Liver (tissue), 9 donors: ENCODE results near the gene TPRN. TPM values are rescaled to one million over a fixed set of nuclear protein-coding genes. Genes with fewer than 3 reads are reported as not detected.

Source experiments
- DNase-seq: peaks from one replicate; pipeline ENCODE4 v3.0.0-alpha.2; 2017; ENCODE audit warnings: low spot score
- H3K27ac ChIP-seq, 2 donors: one replicate each; pipeline ENCODE4 v1.7.0; 2013; ENCODE audit warnings: inconsistent platforms in 2 of 2, low read length in 2 of 2, control low read depth in 1 of 2, low read depth in 1 of 2, mild to moderate bottlenecking in 1 of 2
- H3K27me3 ChIP-seq, 4 donors: one replicate each; pipeline versions ENCODE4 v1.6.1 to v1.7.0; 2013; ENCODE audit warnings: low read length in 3 of 4, inconsistent platforms in 1 of 4, mild to moderate bottlenecking in 1 of 4, moderate library complexity in 1 of 4; ENCODE audit not compliant: control insufficient read depth in 4 of 4, insufficient read depth in 4 of 4
- H3K36me3 ChIP-seq, 4 donors: one replicate each; pipeline versions ENCODE4 v1.6.1 to v1.7.0; 2013; ENCODE audit warnings: low read length in 3 of 4, mild to moderate bottlenecking in 3 of 4, low read depth in 1 of 4, moderate library complexity in 1 of 4; ENCODE audit not compliant: control insufficient read depth in 4 of 4, insufficient read depth in 3 of 4
- H3K4me1 ChIP-seq, 4 donors: one replicate each; pipeline versions ENCODE4 v1.6.1 to v1.7.0; 2013; ENCODE audit warnings: low read length in 3 of 4, mild to moderate bottlenecking in 3 of 4, moderate library complexity in 1 of 4; ENCODE audit not compliant: control insufficient read depth in 4 of 4, insufficient read depth in 4 of 4
- H3K4me3 ChIP-seq, 3 donors: one replicate each; pipeline versions ENCODE4 v1.6.1 to v1.7.0; 2013; ENCODE audit warnings: low read length in 3 of 3, control low read depth in 1 of 3, low read depth in 1 of 3, mild to moderate bottlenecking in 1 of 3
- H3K9ac ChIP-seq, 2 donors: one replicate each; pipeline ENCODE4 v1.7.0; 2013; ENCODE audit warnings: low read length in 2 of 2, mild to moderate bottlenecking in 2 of 2, moderate library complexity in 2 of 2, control low read depth in 1 of 2, low read depth in 1 of 2
- H3K9me3 ChIP-seq, 4 donors: one replicate each; pipeline versions ENCODE4 v1.6.1 to v1.7.0; 2013; ENCODE audit warnings: low read length in 3 of 4; ENCODE audit not compliant: control insufficient read depth in 4 of 4
- EGR1 ChIP-seq, 2 donors: IDR thresholded peaks; 2 replicates each; pipeline ENCODE4 v1.6.1; 2016 to 2018; ENCODE audit warnings: antibody characterized with exemption in 2 of 2, low read depth in 2 of 2
- FOXA1 ChIP-seq: IDR thresholded peaks from 2 replicates; pipeline ENCODE4 v1.6.1; 2016; ENCODE audit warnings: antibody characterized with exemption
- FOXA2 ChIP-seq: IDR thresholded peaks from 2 replicates; pipeline ENCODE4 v1.6.1; 2016; ENCODE audit warnings: antibody characterized with exemption
- GABPA ChIP-seq, 2 donors: IDR thresholded peaks in 1 of 2; conservative IDR thresholded peaks in 1 of 2; 2 replicates each; pipeline ENCODE4 v1.6.1; 2016; ENCODE audit warnings: antibody characterized with exemption in 2 of 2, mild to moderate bottlenecking in 1 of 2, moderate library complexity in 1 of 2
- HNF4A ChIP-seq, 2 donors: conservative IDR thresholded peaks; 2 replicates each; pipeline ENCODE4 v1.6.1; 2016; ENCODE audit warnings: antibody characterized with exemption in 2 of 2, mild to moderate bottlenecking in 2 of 2
- HNF4G ChIP-seq: IDR thresholded peaks from 2 replicates; pipeline ENCODE4 v1.6.1; 2016; ENCODE audit warnings: antibody characterized with exemption
- JUND ChIP-seq, 2 donors: IDR thresholded peaks; 2 replicates each; pipeline ENCODE4 v1.6.1; 2016; ENCODE audit warnings: antibody characterized with exemption in 2 of 2
- NR2F2 ChIP-seq: IDR thresholded peaks from 2 replicates; pipeline ENCODE4 v1.6.1; 2016; ENCODE audit warnings: antibody characterized with exemption
- RAD21 ChIP-seq, 2 donors: IDR thresholded peaks; 2 replicates each; pipeline ENCODE4 v1.6.1; 2016; ENCODE audit warnings: antibody characterized with exemption in 2 of 2, mild to moderate bottlenecking in 2 of 2
- RXRA ChIP-seq, 2 donors: IDR thresholded peaks; 2 replicates each; pipeline ENCODE4 v1.6.1; 2017 to 2018; ENCODE audit warnings: antibody characterized with exemption in 2 of 2, mild to moderate bottlenecking in 1 of 2
- SP1 ChIP-seq: IDR thresholded peaks from 2 replicates; pipeline ENCODE4 v1.6.1; 2018; ENCODE audit warnings: antibody characterized with exemption, mild to moderate bottlenecking
- TAF1 ChIP-seq: conservative IDR thresholded peaks from 2 replicates; pipeline ENCODE4 v1.6.1; 2016; ENCODE audit warnings: antibody characterized with exemption, mild to moderate bottlenecking
- YY1 ChIP-seq: IDR thresholded peaks from 2 replicates; pipeline ENCODE4 v1.6.1; 2016; ENCODE audit warnings: antibody characterized with exemption, mild to moderate bottlenecking
- WGBS: extraction: QIAGEN DNeasy Blood & Tissue Kit; methylation state at CpG from one replicate; pipeline ENCODE4 v1.1.7; 2013; 5-methylcytosine and 5-hydroxymethylcytosine counted together
- polyA plus RNA-seq, 2 donors: library from polyadenylated mRNA; stranded (reverse) in 1 of 2; unstranded in 1 of 2; fragments of 200-250 nt in 1 of 2; fragments of >200 nt in 1 of 2; fragmentation: Nextera tagmentation in 1 of 2; extraction: Ambion mirVana in 1 of 2; gene quantifications; one replicate each; pipeline versions ENCODE4 v1.2.1 to v1.2.3, GENCODE V29; 2013 to 2015
- total RNA-seq, 2 donors: library from RNA; depleted of rRNA; stranded (reverse); fragments of >200 nt; gene quantifications; one replicate each; pipeline ENCODE4 v1.2.3, GENCODE V29; 2014
- TF ChIP-seq, protein P1 (sequence below): fragments of 150-350 bp; IDR thresholded peaks from 2 replicates; pipeline ENCODE4 v1.5.1; 2017; ENCODE audit warnings: improper control_type of control experiment, low read depth, low read length; ENCODE audit not compliant: missing input control
- TF ChIP-seq, protein P2 (sequence below): IDR thresholded peaks from 2 replicates; pipeline ENCODE4 v1.6.1; 2016; ENCODE audit warnings: antibody characterized with exemption
- TF ChIP-seq, protein P3 (sequence below): IDR thresholded peaks from 2 replicates; pipeline ENCODE4 v1.6.1; 2016; ENCODE audit warnings: antibody characterized with exemption, mild to moderate bottlenecking
- TF ChIP-seq, protein P4 (sequence below): IDR thresholded peaks from 2 replicates; pipeline ENCODE4 v1.6.1; 2016; ENCODE audit warnings: antibody characterized with exemption
- TF ChIP-seq, protein P5 (sequence below): IDR thresholded peaks from 2 replicates; pipeline ENCODE4 v1.6.1; 2016; ENCODE audit warnings: antibody characterized with exemption
- donor health status: healthy.
- donor health status: healthy.
- donor health status: healthy.
- donor health status: healthy.
- donor health status: healthy.

TPRN gene, protein sequence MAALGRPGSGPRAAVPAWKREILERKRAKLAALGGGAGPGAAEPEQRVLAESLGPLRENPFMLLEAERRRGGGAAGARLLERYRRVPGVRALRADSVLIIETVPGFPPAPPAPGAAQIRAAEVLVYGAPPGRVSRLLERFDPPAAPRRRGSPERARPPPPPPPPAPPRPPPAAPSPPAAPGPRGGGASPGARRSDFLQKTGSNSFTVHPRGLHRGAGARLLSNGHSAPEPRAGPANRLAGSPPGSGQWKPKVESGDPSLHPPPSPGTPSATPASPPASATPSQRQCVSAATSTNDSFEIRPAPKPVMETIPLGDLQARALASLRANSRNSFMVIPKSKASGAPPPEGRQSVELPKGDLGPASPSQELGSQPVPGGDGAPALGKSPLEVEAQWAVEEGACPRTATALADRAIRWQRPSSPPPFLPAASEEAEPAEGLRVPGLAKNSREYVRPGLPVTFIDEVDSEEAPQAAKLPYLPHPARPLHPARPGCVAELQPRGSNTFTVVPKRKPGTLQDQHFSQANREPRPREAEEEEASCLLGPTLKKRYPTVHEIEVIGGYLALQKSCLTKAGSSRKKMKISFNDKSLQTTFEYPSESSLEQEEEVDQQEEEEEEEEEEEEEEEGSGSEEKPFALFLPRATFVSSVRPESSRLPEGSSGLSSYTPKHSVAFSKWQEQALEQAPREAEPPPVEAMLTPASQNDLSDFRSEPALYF
- total RNA-seq (10 to 100 TPM in 1 of 2 donors, 1 to 10 TPM in 1; 5.4 to 15.8 TPM), polyA plus RNA-seq (10 to 100 TPM in 1 of 2 donors, 1 to 10 TPM in 1; 6.5 to 20.1 TPM)

DNA sequence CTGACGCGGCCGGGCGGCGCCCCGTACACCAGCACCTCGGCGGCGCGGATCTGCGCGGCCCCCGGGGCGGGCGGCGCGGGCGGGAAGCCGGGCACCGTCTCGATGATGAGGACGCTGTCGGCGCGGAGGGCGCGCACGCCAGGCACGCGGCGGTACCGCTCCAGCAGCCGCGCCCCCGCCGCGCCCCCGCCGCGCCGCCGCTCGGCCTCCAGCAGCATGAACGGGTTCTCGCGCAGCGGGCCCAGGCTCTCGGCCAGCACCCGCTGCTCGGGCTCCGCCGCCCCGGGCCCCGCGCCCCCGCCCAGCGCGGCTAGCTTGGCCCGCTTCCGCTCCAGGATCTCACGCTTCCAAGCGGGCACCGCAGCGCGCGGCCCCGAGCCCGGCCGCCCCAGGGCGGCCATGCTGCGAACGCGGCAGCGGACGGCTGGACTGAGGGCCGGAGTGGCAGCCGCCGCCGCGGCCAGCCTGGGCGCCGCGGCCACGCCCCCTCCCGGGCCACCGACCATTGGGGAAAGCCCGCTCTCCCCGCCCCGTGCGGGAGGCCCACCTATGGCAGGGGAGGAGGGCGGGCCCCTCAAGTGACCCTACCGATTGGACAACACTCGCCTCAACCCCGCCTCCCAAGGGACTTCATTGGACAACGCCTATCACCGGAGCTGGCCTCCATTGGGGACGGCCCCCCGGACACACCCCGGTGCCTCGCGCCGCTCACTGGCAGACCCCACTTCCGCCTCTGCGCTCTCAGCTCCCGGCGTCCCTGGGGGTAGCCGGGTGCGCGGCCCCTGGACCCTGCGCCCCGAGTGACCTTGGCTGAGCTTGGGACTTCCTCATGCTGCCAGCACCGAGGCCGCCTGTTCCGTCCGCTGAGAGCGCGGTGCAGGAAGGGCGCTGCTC lies at the start of gene TPRN:
TPRN (minus strand) TSS at position 431 of the 894 bp plus-strand sequence; CDS start at position 401, 30 bp downstream.
- peak within 1 kb of the TSS; percentile 66 to 90 (median 83) for H3K4me3 ChIP-seq
- WGBS: under 1% methylated on average over 117 of the region's 118 CpGs
- H3K9ac ChIP-seq: peak within 1 kb of the TSS; percentile 30 to 40
- H3K4me1 ChIP-seq: peaks cover 30 to 84% (median 73%) of the 10 kb centered on the region in 4 donors
- no peaks in the 10 kb centered on the region for H3K27me3 ChIP-seq
- H3K9me3 ChIP-seq: no peaks in the 10 kb centered on the region
- H3K27ac ChIP-seq: peak within 1 kb of the TSS; percentile 58 to 87
- no peaks in the 10 kb centered on the region for H3K36me3 ChIP-seq
- TF ChIP-seq, protein P1, sequence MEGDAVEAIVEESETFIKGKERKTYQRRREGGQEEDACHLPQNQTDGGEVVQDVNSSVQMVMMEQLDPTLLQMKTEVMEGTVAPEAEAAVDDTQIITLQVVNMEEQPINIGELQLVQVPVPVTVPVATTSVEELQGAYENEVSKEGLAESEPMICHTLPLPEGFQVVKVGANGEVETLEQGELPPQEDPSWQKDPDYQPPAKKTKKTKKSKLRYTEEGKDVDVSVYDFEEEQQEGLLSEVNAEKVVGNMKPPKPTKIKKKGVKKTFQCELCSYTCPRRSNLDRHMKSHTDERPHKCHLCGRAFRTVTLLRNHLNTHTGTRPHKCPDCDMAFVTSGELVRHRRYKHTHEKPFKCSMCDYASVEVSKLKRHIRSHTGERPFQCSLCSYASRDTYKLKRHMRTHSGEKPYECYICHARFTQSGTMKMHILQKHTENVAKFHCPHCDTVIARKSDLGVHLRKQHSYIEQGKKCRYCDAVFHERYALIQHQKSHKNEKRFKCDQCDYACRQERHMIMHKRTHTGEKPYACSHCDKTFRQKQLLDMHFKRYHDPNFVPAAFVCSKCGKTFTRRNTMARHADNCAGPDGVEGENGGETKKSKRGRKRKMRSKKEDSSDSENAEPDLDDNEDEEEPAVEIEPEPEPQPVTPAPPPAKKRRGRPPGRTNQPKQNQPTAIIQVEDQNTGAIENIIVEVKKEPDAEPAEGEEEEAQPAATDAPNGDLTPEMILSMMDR: no peak
- peak; percentile 89 for TF ChIP-seq YY1
- TF ChIP-seq TAF1: no peak
- TF ChIP-seq NR2F2: peak; percentile 88
- TF ChIP-seq FOXA2: no peak
- TF ChIP-seq EGR1 (IDR thresholded peaks at IDR 0.05; ENCODE audit: low read depth in 2 of 2): peak in 1 of 2 donors; percentile 61
- TF ChIP-seq, protein P2, sequence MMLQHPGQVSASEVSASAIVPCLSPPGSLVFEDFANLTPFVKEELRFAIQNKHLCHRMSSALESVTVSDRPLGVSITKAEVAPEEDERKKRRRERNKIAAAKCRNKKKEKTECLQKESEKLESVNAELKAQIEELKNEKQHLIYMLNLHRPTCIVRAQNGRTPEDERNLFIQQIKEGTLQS: no peak
- TF ChIP-seq, protein P3, sequence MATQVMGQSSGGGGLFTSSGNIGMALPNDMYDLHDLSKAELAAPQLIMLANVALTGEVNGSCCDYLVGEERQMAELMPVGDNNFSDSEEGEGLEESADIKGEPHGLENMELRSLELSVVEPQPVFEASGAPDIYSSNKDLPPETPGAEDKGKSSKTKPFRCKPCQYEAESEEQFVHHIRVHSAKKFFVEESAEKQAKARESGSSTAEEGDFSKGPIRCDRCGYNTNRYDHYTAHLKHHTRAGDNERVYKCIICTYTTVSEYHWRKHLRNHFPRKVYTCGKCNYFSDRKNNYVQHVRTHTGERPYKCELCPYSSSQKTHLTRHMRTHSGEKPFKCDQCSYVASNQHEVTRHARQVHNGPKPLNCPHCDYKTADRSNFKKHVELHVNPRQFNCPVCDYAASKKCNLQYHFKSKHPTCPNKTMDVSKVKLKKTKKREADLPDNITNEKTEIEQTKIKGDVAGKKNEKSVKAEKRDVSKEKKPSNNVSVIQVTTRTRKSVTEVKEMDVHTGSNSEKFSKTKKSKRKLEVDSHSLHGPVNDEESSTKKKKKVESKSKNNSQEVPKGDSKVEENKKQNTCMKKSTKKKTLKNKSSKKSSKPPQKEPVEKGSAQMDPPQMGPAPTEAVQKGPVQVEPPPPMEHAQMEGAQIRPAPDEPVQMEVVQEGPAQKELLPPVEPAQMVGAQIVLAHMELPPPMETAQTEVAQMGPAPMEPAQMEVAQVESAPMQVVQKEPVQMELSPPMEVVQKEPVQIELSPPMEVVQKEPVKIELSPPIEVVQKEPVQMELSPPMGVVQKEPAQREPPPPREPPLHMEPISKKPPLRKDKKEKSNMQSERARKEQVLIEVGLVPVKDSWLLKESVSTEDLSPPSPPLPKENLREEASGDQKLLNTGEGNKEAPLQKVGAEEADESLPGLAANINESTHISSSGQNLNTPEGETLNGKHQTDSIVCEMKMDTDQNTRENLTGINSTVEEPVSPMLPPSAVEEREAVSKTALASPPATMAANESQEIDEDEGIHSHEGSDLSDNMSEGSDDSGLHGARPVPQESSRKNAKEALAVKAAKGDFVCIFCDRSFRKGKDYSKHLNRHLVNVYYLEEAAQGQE: peak; percentile 85
- TF ChIP-seq FOXA1: no peak
- TF ChIP-seq, protein P4, sequence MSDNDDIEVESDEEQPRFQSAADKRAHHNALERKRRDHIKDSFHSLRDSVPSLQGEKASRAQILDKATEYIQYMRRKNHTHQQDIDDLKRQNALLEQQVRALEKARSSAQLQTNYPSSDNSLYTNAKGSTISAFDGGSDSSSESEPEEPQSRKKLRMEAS: peak; percentile 59
- TF ChIP-seq HNF4G: peak; percentile 81
- TF ChIP-seq JUND (IDR thresholded peaks at IDR 0.05): no peak
- peak in 1 of 2 donors; percentile 87 for TF ChIP-seq GABPA (IDR thresholded peaks at IDR 0.05 in 1 of 2, conservative IDR thresholded peaks at IDR 0.05 in 1 of 2)
- peak; percentile 97 for TF ChIP-seq SP1
- TF ChIP-seq HNF4A (conservative IDR thresholded peaks at IDR 0.05): peak; percentile 90 to 98
- TF ChIP-seq, protein P5, sequence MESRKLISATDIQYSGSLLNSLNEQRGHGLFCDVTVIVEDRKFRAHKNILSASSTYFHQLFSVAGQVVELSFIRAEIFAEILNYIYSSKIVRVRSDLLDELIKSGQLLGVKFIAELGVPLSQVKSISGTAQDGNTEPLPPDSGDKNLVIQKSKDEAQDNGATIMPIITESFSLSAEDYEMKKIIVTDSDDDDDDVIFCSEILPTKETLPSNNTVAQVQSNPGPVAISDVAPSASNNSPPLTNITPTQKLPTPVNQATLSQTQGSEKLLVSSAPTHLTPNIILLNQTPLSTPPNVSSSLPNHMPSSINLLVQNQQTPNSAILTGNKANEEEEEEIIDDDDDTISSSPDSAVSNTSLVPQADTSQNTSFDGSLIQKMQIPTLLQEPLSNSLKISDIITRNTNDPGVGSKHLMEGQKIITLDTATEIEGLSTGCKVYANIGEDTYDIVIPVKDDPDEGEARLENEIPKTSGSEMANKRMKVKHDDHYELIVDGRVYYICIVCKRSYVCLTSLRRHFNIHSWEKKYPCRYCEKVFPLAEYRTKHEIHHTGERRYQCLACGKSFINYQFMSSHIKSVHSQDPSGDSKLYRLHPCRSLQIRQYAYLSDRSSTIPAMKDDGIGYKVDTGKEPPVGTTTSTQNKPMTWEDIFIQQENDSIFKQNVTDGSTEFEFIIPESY: peak; percentile 33
- peak; percentile 79 to 90 for TF ChIP-seq RXRA (IDR thresholded peaks at IDR 0.05)
- peak in 1 of 2 donors; percentile 19 for TF ChIP-seq RAD21 (IDR thresholded peaks at IDR 0.05)
- peak; percentile 98 for DNase-seq
